Right atrium auricular region (tissue), 2 donors: ENCODE data around the gene PRLH. TPM values are rescaled to one million over a fixed set of nuclear protein-coding genes. Genes with fewer than 3 reads are reported as not detected.

Source experiments
- DNase-seq: peaks from one replicate; pipeline ENCODE4 v3.0.0-alpha.2; 2019; ENCODE audit warnings: low spot score
- H3K27ac ChIP-seq, 2 donors: fragments of 200-600 bp; sonication (generic); 1 replicate in 1 of 2; 2 replicates in 1 of 2; pipeline ENCODE4 v1.5.1; 2016 to 2019
- H3K27me3 ChIP-seq, 2 donors: fragments of 200-600 bp; sonication (generic); one replicate each; pipeline versions ENCODE4 v1.5.1 to v1.6.0; 2017 to 2019
- H3K36me3 ChIP-seq: fragments of 200-600 bp; sonication (generic); one replicate; pipeline ENCODE4 v1.5.1; 2016
- H3K4me1 ChIP-seq, 2 donors: fragments of 200-600 bp; sonication (generic); one replicate each; pipeline versions ENCODE4 v1.5.1 to v1.6.0; 2017 to 2019
- H3K4me3 ChIP-seq, 2 donors: fragments of 200-600 bp; sonication (generic); 1 replicate in 1 of 2; 2 replicates in 1 of 2; pipeline ENCODE4 v1.5.1; 2017 to 2019; ENCODE audit warnings: mild to moderate bottlenecking in 1 of 2, moderate library complexity in 1 of 2
- H3K9me3 ChIP-seq, 2 donors: fragments of 200-600 bp; sonication (generic); one replicate each; pipeline ENCODE4 v1.5.1; 2019
- CTCF ChIP-seq, 2 donors: fragments of 200-600 bp; sonication (generic); IDR thresholded peaks; one replicate each; pipeline ENCODE4 v1.5.1; 2019; ENCODE audit warnings: antibody characterized with exemption in 2 of 2
- total RNA-seq, 2 donors: library from RNA; depleted of rRNA; stranded (reverse); fragments of >200 nt; gene quantifications; one replicate each; pipeline ENCODE4 v1.1.0, GENCODE V29; 2016

PRLH gene
- not detected for total RNA-seq

- Histone ChIP-seq H3K27me3 (no peaks in the 10 kb centered on the region), H3K4me3 (no peak within 1 kb of the TSS), H3K27ac (no peak within 1 kb of the TSS), H3K9me3 (no peaks in the 10 kb centered on the region), H3K4me1 (no peaks in the 10 kb centered on the region), H3K36me3 (no peaks in the 10 kb centered on the region)
- TF ChIP-seq CTCF (IDR thresholded peaks at IDR 0.05) = no peak
- no peak for DNase-seq
Measured at GRCh38 chr2:237566401-237567235, at the start of gene PRLH. TSS of gene PRLH (plus strand) at chr2:237566574. CDS start at chr2:237566574, 0 bp downstream.

- Histone ChIP-seq H3K4me1 (peaks cover 0 to 38% of the 10 kb centered on the region in 2 donors), H3K4me3 (no peak overlapping the region), H3K9me3 (no peaks in the 10 kb centered on the region), H3K27me3 (no peaks in the 10 kb centered on the region), H3K36me3 (no peaks in the 10 kb centered on the region), H3K27ac (no peak overlapping the region)
- DNase-seq = no peak
- TF ChIP-seq CTCF (IDR thresholded peaks at IDR 0.05) = no peak
Measured at GRCh38 chr2:237517163-237517562, 49.2 kb upstream of the PRLH start.

GRCh38 chr2:237517990-237518389, 48.4 kb upstream of the PRLH start:
- TF ChIP-seq CTCF (IDR thresholded peaks at IDR 0.05) = no peak
- H3K4me1 ChIP-seq = peaks cover 0 to 31% of the 10 kb centered on the region in 2 donors
- no peaks in the 10 kb centered on the region for H3K9me3 ChIP-seq
- no peak overlapping the region for H3K27ac ChIP-seq
- no peaks in the 10 kb centered on the region for H3K27me3 ChIP-seq
- H3K36me3 ChIP-seq = no peaks in the 10 kb centered on the region
- no peak overlapping the region for H3K4me3 ChIP-seq
- no peak for DNase-seq

- no peaks in the 10 kb centered on the region for H3K27me3 ChIP-seq
- H3K4me3 ChIP-seq = no peak overlapping the region
- no peak for TF ChIP-seq CTCF (IDR thresholded peaks at IDR 0.05)
- H3K4me1 ChIP-seq = peaks cover 0 to 14% of the 10 kb centered on the region in 2 donors
- no peak overlapping the region for H3K27ac ChIP-seq
- H3K9me3 ChIP-seq = no peaks in the 10 kb centered on the region
- H3K36me3 ChIP-seq = no peaks in the 10 kb centered on the region
- no peak for DNase-seq
Measured at GRCh38 chr2:237519506-237520245, 46.7 kb upstream of the PRLH start.

- Histone ChIP-seq H3K4me3 (no peak overlapping the region), H3K27ac (no peak overlapping the region), H3K27me3 (no peaks in the 10 kb centered on the region), H3K36me3 (no peaks in the 10 kb centered on the region), H3K9me3 (no peaks in the 10 kb centered on the region), H3K4me1 (peaks cover 0 to 10% of the 10 kb centered on the region in 2 donors)
- no peak for TF ChIP-seq CTCF (IDR thresholded peaks at IDR 0.05)
- DNase-seq = no peak
Measured at GRCh38 chr2:237520290-237520689, 46.1 kb upstream of the PRLH start.
